T-helper 2 cell treated with Interferon-gamma antibody and Interleukin-4, amounts not matched to agents 5 μg/mL and 100 μg/mL, for 36 hours (primary cell): ENCODE results near the gene RAB26.
A peak's percentile ranks its signal among the peaks of the same experiment; 100 is the strongest.
"Not testable (repeated sequence)": the region's sequence is repeated elsewhere in the genome, so short reads cannot be mapped to it uniquely, and the experiment has no call there.

ENCODE experiments used
- DNase-seq: peaks from one replicate; pipeline ENCODE4 v3.0.0; 2021; ENCODE audit warnings: low spot score
- H3K27ac Mint-ChIP-seq: one replicate; pipeline ENCODE4 v1.8.0; 2021; ENCODE audit warnings: mild to moderate bottlenecking, mixed read lengths
- H3K27me3 Mint-ChIP-seq: one replicate; pipeline ENCODE4 v1.8.0; 2021; ENCODE audit warnings: low read depth, mixed read lengths
- H3K36me3 Mint-ChIP-seq: one replicate; pipeline ENCODE4 v1.8.0; 2021; ENCODE audit warnings: low read depth, mixed read lengths
- H3K4me1 Mint-ChIP-seq: one replicate; pipeline ENCODE4 v1.8.0; 2021; ENCODE audit warnings: low read depth, mixed read lengths
- H3K4me3 Mint-ChIP-seq: one replicate; pipeline ENCODE4 v1.8.0; 2022; ENCODE audit warnings: mild to moderate bottlenecking, moderate library complexity, mixed read lengths
- H3K9me3 Mint-ChIP-seq: one replicate; pipeline ENCODE4 v1.8.0; 2021; ENCODE audit warnings: mixed read lengths

RAB26 gene

DNA sequence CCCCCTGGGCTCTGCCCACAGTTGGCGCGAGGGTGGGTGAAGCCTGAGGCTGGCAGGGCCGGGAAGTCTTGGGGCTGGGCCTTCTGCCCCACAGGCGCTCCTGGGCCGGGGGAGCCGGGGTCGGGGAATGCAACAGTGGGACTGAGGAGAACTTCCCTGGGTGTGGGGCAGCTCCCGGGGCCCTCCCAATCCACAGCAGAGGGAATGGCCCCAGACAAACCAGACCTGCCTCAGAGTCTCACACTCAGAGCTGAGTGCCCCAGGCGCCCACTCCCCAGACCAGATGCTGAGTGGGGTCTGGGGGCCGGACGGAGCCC is 24.1 kb upstream of the RAB26 start:
- not testable (repeated sequence) for H3K27me3 Mint-ChIP-seq, H3K36me3 Mint-ChIP-seq, H3K4me3 Mint-ChIP-seq, H3K4me1 Mint-ChIP-seq, H3K27ac Mint-ChIP-seq, H3K9me3 Mint-ChIP-seq, DNase-seq

DNA sequence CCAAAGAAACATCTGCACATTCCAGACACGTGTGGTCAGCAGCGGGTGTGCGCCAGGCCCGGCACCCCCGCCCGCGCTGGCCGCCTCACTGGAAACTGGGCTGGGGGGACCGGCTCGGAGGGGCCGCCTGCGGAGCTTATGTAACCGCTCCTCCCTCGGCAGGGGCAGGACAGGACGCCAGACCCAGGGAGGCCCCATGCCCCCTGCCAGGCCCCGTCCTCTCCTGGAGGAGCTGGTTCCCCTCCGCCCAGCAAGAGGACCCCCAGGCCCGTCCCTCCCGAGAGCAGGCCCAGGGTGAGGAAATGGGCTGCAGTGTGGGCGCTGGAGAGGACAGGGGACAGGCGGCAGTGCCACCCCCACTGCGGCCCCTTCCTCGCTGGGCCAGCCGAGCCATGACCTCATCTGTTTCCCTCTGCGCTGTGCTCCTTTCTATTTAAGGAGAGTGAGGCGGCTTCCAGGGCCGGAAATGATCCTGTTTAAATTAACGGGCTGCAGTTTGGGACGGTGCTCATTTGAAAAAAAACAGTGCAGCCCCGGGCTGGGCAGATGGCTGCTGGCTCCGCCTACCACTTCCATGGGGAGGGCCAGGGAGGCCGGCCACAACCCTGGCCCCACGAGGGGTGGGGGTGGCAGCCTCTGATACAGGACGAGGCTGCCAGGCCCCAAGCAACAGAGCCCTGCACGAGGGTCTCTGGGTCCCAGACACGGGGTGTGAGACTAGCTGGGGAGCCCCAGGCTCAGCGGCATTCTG is 23.6 kb upstream of the RAB26 start:
- H3K9me3 Mint-ChIP-seq, H3K27me3 Mint-ChIP-seq, H3K4me3 Mint-ChIP-seq, H3K36me3 Mint-ChIP-seq, H3K4me1 Mint-ChIP-seq, H3K27ac Mint-ChIP-seq, DNase-seq: not testable (repeated sequence)

DNA sequence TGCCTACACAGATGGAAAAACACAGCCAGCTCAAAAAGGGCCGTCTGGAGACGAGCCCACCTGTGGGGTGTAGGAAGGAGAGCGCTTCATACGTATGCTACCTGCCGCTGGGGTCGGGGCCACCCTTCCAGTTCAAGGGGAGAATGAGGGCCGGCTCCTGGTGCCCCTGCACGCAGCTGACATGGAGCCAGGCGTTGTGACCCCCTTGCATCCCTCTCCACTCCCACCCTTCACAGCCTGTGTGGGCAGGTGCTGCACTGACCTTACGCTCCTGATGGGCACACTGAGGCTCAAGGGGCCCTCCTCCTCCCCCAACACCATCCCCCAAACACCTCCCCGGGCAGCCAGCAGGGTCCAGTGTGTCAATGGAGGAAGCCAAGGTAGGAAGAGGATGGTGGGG is 22.8 kb upstream of the RAB26 start:
- not testable (repeated sequence) for DNase-seq, H3K4me3 Mint-ChIP-seq, H3K4me1 Mint-ChIP-seq, H3K36me3 Mint-ChIP-seq, H3K27ac Mint-ChIP-seq, H3K9me3 Mint-ChIP-seq, H3K27me3 Mint-ChIP-seq

DNA sequence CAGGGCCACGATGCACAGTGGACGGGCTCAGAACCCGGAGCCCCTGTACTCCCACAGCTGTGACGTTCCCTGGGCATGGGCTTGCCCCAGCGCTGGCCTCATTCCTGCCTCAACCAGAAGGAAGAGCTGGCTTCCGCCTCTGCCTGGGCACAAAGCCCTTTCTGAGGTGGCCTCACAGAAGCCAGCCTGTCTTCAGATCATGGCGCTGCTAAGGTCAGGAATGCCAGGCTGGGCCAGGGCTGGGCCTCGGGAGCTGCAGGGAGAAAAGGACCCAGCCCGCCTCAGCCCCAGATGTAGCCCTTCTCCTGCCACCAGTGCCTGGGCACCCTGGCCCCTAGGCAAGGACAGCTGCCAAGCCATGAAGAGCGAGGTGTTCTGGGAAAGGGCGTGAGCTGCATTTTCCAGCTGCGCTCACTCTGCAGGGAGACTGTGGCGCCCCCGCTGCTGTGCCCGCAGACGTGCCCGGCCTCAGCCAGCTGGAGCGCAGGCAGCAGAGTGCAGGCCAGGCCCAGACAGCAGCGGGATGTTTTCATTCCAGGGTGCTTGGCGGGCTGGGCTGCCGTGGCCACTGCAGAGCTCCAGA is 22.2 kb upstream of the RAB26 start:
- H3K4me1 Mint-ChIP-seq, H3K9me3 Mint-ChIP-seq, H3K36me3 Mint-ChIP-seq, DNase-seq, H3K4me3 Mint-ChIP-seq, H3K27me3 Mint-ChIP-seq, H3K27ac Mint-ChIP-seq: not testable (repeated sequence)

DNA sequence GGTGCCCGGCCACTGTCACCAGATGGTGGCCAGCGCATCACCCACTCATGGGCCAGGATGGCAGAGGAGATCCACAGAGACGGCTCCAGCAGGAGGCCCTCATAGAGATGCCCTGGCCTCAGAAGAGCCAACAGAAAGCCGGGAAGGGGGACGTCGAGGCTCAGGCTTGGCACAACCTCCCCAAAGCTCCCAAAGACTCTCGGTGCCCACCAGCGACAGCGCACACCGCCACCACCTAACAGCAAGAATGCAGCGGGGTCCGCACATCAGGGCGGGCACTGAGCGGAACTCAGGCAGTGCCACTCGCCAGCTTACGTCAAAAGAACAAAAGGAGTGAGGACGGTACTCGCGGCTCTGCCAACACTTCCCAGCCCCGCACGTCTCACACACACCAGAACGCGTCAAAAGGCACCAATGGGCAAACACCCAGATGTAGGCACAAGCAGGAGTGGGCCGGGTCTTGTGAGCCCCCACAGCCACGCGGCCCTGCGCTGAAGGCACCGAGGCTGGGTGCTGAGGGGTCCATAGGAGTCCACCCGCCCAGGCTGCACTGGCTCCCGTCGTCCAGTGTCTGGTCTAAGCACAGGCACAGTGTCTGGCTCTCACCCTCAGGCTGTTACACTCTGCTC is 21.4 kb upstream of the RAB26 start:
- not testable (repeated sequence) for DNase-seq, H3K9me3 Mint-ChIP-seq, H3K36me3 Mint-ChIP-seq, H3K27ac Mint-ChIP-seq, H3K27me3 Mint-ChIP-seq, H3K4me3 Mint-ChIP-seq, H3K4me1 Mint-ChIP-seq

DNA sequence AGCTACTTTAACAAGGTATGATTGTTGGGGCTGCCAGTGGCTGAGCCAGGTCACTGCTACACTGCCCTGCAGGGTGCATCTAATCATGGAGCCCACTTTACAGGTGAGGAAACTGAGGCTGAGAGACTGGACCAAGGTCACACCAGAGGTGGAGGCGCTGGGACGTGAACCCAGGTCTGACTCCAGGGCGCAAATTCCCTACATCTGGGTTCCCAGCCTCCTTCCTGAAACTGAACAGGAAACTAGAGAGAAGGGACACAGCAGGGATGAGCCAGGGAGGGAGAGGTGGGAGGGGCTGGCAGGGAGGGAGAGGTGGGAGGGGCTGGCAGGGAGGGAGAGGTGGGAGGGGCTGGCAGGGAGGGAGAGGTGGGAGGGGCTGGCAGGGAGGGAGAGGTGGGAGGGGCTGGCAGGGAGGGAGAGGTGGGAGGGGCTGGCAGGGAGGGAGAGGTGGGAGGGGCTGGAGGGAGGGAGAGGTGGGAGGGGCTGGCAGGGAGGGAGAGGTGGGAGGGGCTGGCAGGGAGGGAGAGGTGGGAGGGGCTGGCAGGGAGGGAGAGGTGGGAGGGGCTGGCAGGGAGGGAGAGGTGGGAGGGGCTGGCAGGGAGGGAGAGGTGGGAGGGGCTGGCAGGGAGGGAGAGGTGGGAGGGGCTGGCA is 20.7 kb upstream of the RAB26 start:
- H3K27ac Mint-ChIP-seq, H3K27me3 Mint-ChIP-seq, DNase-seq: not testable (repeated sequence)

DNA sequence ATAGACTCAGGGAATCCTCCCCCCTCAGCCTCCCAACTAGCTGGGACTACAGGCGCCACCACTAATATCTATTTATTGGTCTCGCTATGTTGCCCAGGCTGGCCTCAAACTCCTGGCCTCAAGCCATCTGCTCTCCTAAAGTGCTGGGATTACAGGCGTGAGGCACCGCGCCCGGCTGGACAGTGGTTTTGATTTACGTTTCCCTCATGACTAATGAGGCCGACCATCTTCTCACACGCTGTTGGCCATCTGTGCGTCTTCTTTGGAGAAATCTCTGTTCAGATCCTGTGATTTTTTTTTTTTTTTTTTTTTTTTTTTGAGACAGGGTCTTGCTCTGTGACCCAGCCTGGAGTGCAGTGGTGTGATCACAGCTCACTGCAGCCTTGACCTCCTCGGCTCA is 19.2 kb upstream of the RAB26 start:
- not testable (repeated sequence) for H3K27me3 Mint-ChIP-seq, H3K4me1 Mint-ChIP-seq, H3K9me3 Mint-ChIP-seq, DNase-seq, H3K36me3 Mint-ChIP-seq, H3K27ac Mint-ChIP-seq
- H3K4me3 Mint-ChIP-seq, result peak overlapping the region; percentile 9

More for the DNA sequence above, 20.7 kb upstream of the RAB26 start:
- H3K36me3 Mint-ChIP-seq, H3K4me3 Mint-ChIP-seq, H3K4me1 Mint-ChIP-seq, H3K9me3 Mint-ChIP-seq: not testable (repeated sequence)

DNA sequence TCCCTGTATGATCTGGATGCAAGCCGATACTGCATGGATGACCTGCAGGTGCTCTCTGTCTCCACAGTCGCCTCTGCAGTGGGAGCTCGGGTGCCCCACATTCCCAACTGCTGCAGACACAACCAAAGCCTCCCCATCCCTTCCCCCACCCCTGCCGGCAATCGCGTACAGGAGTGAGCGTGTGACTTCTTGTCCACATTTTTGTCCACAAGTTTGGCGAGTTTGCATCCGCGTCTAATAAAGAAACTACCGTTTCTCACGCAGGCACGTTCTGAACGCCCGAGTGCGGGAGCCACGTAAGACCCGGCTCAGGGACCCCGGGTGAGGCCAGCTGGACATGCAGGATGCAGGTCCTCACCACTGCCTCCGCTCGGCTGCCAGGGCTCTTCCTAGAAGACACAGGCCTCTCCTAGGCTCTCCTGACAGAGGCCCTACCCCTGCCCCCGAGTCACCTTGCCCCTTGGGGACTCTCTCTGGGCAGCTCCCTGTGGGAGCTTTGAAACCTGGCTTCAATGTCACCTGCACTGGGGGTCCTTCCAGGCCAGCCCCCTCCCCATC is 18.5 kb upstream of the RAB26 start:
- H3K36me3 Mint-ChIP-seq, H3K9me3 Mint-ChIP-seq, H3K27ac Mint-ChIP-seq, H3K4me1 Mint-ChIP-seq, DNase-seq, H3K4me3 Mint-ChIP-seq, H3K27me3 Mint-ChIP-seq: not testable (repeated sequence)

DNA sequence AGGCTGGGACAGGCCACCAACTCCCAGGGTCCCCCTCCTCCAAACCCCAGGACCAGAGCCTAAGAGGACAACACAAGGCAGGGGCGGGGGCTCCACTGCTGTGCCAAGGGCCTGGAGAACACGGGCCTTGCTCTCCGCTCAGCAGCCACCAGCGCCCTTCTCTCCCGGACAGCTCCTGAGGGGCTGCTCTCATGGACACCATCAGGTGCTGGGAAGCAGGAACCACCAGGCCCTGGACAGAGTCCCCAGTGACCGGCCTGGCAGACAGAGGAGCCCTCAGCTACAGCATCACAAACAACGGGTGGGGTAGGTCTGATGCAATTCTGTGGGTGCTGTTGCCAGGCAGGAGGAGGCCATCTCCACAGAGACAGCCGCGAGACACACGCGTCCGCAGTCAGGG is 14.6 kb upstream of the RAB26 start:
- DNase-seq, H3K4me3 Mint-ChIP-seq, H3K4me1 Mint-ChIP-seq, H3K9me3 Mint-ChIP-seq, H3K36me3 Mint-ChIP-seq, H3K27ac Mint-ChIP-seq, H3K27me3 Mint-ChIP-seq: not testable (repeated sequence)

DNA sequence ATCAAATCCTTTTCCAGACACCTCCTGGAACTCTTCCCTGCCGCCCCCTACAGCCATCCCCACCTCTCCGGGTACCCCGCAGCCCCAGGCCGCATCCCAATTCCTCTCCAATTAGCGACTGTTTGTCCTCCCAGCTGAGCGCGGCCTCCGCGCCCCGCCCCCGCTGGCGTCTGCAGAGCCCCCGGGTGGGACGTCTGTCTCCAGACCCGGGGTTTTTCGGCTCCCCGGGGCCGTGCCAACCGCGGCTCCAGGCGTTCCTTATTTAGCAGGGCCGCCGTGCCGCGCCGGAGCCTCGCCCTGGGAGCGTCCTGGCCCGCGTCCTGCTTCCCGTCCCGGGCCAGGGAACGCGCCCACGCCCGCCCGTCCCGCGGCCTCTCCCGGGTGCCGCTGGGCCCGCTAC is 13.4 kb upstream of the RAB26 start:
- not testable (repeated sequence) for DNase-seq, H3K27me3 Mint-ChIP-seq, H3K9me3 Mint-ChIP-seq, H3K36me3 Mint-ChIP-seq, H3K4me1 Mint-ChIP-seq, H3K27ac Mint-ChIP-seq
- peak overlapping the region; percentile 70 for H3K4me3 Mint-ChIP-seq

DNA sequence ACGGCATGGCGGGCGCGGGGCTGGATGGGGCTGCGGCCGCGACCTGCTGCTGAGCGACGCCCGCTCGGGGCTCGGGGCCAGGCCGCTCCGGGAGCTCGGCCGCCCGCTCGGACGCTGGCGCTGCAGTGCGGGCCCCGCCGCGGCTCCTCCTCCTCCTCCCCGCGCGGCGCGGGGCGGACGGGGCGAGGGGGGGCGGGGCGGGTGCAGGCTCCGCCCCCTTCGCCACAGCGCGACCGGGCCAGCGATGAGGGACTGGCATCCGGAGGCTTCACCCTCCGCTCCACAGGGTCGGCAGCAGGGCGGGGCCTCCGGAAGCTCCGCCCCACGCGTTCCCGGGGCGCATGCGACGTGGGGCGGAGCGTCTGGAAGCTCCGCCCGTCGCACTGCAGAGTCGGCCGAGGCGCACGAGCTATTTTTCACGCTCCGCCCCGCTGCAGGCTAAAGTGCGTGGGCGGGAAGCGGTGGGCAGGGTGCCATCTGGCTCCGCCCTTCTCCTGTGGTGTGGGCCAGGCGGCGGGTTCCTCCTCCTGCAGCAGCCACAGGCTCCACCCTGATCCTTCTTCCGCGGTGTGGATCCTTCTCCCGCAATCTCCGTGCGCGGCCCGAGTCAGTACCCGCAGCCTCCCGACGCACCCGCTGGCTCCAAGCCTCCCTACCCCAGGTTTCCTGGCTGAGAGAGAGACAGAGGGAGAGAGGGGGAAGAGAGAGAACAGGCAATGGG is 12.5 kb upstream of the RAB26 start, which contains the start of gene PKD1:
PKD1 (minus strand) TSS at position 129 of the 721 bp plus-strand sequence. CDS start 209 bp downstream, outside the sequence.
- H3K4me1 Mint-ChIP-seq, H3K36me3 Mint-ChIP-seq, H3K9me3 Mint-ChIP-seq, H3K27me3 Mint-ChIP-seq: not testable (repeated sequence)
- DNase-seq, result peak; percentile 100
- peak within 1 kb of the TSS; percentile 93 for H3K27ac Mint-ChIP-seq
- peak within 1 kb of the TSS; percentile 98 for H3K4me3 Mint-ChIP-seq

DNA sequence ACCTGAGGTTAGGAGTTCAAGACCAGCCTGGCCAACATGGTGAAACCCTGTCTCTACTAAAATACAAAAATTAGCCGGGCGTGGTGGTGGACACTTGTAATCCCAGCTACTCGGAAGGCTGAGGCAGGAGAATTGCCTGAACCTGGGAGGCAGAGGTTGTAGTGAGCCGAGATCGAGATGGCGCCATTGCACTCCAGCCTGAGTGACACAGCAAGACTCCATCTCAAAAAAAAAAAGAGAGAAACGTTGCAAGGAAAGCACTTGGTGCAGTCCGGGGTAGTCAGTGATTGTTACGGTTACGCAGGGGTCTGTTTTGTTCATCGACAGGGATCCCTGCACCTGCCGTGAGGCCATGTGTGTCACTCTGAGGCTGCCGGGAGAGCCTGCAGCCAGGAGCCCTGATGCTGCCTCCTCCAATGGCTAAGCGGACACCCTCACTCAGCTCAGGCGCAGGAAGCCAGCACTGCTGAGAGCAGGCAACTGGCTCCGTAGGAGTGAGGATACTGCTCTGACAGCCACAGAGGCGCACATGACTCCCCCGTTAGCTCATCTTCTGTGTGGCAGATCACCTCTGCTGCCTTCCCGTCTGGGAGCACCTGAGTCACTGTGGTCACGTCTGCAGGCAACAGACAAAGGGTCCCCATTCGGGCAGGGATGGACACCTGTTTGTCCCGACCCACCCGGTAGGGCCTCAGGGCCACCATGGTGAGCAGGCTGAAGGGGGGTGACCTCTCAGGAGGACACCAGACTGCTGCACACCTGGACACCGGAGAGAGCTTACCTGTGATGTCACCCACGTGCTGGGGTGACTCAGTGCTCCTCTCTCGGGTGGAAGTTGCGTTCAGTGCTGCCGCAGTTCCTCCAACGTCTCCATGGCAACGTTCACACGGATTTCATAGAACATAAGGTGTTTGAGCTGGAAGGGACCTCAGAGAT is 5.2 kb upstream of the RAB26 start:
- Mint-ChIP-seq H3K9me3 (no peaks in the 10 kb centered on the region), H3K4me3 (no peak overlapping the region), H3K27me3 (peaks cover 7% of the 10 kb centered on the region), H3K27ac (no peak overlapping the region), H3K4me1 (peaks cover 4% of the 10 kb centered on the region), H3K36me3 (no peaks in the 10 kb centered on the region)
- DNase-seq, result no peak

DNA sequence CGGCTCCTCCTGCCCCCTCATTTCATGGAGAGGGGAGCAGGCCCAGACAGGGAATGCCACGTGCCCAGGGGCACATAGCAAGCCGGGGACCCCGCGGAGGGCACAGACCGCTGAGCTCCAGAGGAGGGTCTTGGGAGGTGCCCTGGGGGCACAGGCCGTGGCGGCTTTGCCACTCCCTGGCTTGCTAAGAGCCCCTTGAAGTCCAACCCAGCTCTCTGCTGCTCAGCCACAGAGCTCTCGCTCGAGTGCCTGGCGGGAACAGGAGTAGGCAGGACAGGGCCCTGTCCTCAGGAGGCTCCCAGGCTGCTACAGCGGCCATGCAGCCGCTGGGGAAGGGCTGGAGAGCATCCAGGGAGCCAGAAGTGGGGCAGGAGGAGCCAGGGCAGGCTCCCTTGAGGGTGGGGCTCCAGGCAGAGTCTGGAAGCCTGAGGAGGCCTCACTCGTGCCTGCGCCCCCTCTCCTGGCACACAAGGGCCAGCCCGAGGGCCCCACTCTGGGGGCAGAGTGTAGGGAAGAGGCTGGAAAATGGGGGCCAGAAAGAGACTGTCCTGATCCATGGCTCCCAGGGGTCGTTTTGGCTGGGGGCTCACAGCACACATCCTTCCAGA is 4.4 kb upstream of the RAB26 start:
- DNase-seq, result no peak
- Mint-ChIP-seq H3K4me1 (peaks cover 4% of the 10 kb centered on the region), H3K27ac (no peak overlapping the region), H3K4me3 (no peak overlapping the region), H3K9me3 (no peaks in the 10 kb centered on the region), H3K36me3 (no peaks in the 10 kb centered on the region), H3K27me3 (peaks cover 7% of the 10 kb centered on the region)
